Ascending aorta (tissue), 2 donors: Measurements from ENCODE around the gene RDH8. TPM values are rescaled to one million over a fixed set of nuclear protein-coding genes. Genes with fewer than 3 reads are reported as not detected.

ENCODE experiments used
- DNase-seq, 2 donors: peaks; one replicate each; pipeline ENCODE4 v3.0.0-alpha.2; 2019; ENCODE audit warnings: low spot score in 2 of 2
- H3K27ac ChIP-seq, 2 donors: fragments of 200-600 bp; sonication (generic); one replicate each; pipeline ENCODE4 v1.5.1; 2016 to 2017; ENCODE audit warnings: mild to moderate bottlenecking in 1 of 2
- H3K27me3 ChIP-seq: fragments of 200-600 bp; sonication (generic); one replicate; pipeline ENCODE4 v1.5.1; 2017
- H3K36me3 ChIP-seq, 2 donors: fragments of 200-600 bp; sonication (generic); one replicate each; pipeline ENCODE4 v1.5.1; 2016
- H3K4me1 ChIP-seq, 2 donors: fragments of 200-600 bp; sonication (generic); one replicate each; pipeline ENCODE4 v1.5.1; 2016 to 2017; ENCODE audit warnings: mild to moderate bottlenecking in 1 of 2
- H3K4me3 ChIP-seq, 2 donors: fragments of 200-600 bp; sonication (generic); one replicate each; pipeline ENCODE4 v1.5.1; 2016 to 2017; ENCODE audit warnings: mild to moderate bottlenecking in 1 of 2
- H3K9me3 ChIP-seq, 2 donors: fragments of 200-600 bp; sonication (generic); one replicate each; pipeline ENCODE4 v1.5.1; 2016
- intact Hi-C: fragments of 100-400 bp; cut with DNase I; formaldehyde crosslinking; loops from one replicate; pipeline ENCODE4 v1.15.1; 2023
- total RNA-seq: library from RNA; depleted of rRNA; stranded (reverse); fragments of >200 nt; gene quantifications from one replicate; pipeline ENCODE4 v1.1.0, GENCODE V29; 2016
- TF ChIP-seq, protein P1 (sequence below), 3 experiments: fragments of 200-600 bp in 2 of 3; fragments of 450-650 bp in 1 of 3; sonication (generic) in 2 of 3; IDR thresholded peaks; one replicate each; pipeline ENCODE4 v1.5.1; 2016 to 2019; ENCODE audit warnings: antibody characterized with exemption in 3 of 3, mild to moderate bottlenecking in 1 of 3, moderate library complexity in 1 of 3

Gene RDH8
- total RNA-seq, 1 donor from 2014 or later = not detected

DNA sequence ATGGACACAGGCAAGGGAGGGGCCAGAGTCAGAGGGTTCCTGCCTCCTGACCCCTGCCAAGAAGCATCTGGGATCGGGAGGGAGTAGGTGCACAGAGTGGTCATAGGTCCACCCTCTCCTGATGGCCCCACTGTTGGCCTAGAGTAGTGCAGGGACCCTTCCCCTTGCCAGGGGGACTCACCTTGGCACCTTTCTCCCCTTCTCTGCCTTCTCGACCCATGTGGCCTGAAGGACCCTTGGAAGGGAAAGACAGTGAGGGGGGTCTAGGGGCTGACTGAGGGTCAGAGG lies 43.7 kb upstream of the RDH8 start:
- no peaks in the 10 kb centered on the region for H3K27me3 ChIP-seq
- H3K27ac ChIP-seq = no peak overlapping the region
- no peaks in the 10 kb centered on the region for H3K4me1 ChIP-seq
- H3K36me3 ChIP-seq = no peaks in the 10 kb centered on the region
- no peaks in the 10 kb centered on the region for H3K9me3 ChIP-seq
- intact Hi-C loops = no loop called here
- no peak for DNase-seq
- H3K4me3 ChIP-seq = no peak overlapping the region
- TF ChIP-seq, protein P1, sequence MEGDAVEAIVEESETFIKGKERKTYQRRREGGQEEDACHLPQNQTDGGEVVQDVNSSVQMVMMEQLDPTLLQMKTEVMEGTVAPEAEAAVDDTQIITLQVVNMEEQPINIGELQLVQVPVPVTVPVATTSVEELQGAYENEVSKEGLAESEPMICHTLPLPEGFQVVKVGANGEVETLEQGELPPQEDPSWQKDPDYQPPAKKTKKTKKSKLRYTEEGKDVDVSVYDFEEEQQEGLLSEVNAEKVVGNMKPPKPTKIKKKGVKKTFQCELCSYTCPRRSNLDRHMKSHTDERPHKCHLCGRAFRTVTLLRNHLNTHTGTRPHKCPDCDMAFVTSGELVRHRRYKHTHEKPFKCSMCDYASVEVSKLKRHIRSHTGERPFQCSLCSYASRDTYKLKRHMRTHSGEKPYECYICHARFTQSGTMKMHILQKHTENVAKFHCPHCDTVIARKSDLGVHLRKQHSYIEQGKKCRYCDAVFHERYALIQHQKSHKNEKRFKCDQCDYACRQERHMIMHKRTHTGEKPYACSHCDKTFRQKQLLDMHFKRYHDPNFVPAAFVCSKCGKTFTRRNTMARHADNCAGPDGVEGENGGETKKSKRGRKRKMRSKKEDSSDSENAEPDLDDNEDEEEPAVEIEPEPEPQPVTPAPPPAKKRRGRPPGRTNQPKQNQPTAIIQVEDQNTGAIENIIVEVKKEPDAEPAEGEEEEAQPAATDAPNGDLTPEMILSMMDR (IDR thresholded peaks at IDR 0.05) = no peak

- Histone ChIP-seq H3K27me3 (no peaks in the 10 kb centered on the region), H3K4me3 (no peak overlapping the region), H3K9me3 (no peaks in the 10 kb centered on the region), H3K27ac (no peak overlapping the region), H3K4me1 (no peaks in the 10 kb centered on the region), H3K36me3 (no peaks in the 10 kb centered on the region)
- no peak for DNase-seq
- intact Hi-C loops = no loop called here
- TF ChIP-seq, protein P1 (IDR thresholded peaks at IDR 0.05) = no peak
Measured at GRCh38 chr19:9970481-9970880, 42.8 kb upstream of the RDH8 start.

GRCh38 chr19:9971166-9971897 lies 42.0 kb upstream of the RDH8 start:
- Histone ChIP-seq H3K36me3 (no peaks in the 10 kb centered on the region), H3K27me3 (no peaks in the 10 kb centered on the region), H3K9me3 (no peaks in the 10 kb centered on the region), H3K27ac (no peak overlapping the region), H3K4me1 (no peaks in the 10 kb centered on the region), H3K4me3 (no peak overlapping the region)
- DNase-seq = no peak
- intact Hi-C loops = no loop called here
- TF ChIP-seq, protein P1 (IDR thresholded peaks at IDR 0.05) = no peak

- DNase-seq = no peak
- intact Hi-C loops = no loop called here
- Histone ChIP-seq H3K27ac (no peak overlapping the region), H3K27me3 (no peaks in the 10 kb centered on the region), H3K36me3 (no peaks in the 10 kb centered on the region), H3K4me3 (no peak overlapping the region), H3K9me3 (no peaks in the 10 kb centered on the region), H3K4me1 (no peaks in the 10 kb centered on the region)
- TF ChIP-seq, protein P1 (IDR thresholded peaks at IDR 0.05) = no peak
Measured at GRCh38 chr19:9972103-9972502, 41.2 kb upstream of the RDH8 start.

DNA sequence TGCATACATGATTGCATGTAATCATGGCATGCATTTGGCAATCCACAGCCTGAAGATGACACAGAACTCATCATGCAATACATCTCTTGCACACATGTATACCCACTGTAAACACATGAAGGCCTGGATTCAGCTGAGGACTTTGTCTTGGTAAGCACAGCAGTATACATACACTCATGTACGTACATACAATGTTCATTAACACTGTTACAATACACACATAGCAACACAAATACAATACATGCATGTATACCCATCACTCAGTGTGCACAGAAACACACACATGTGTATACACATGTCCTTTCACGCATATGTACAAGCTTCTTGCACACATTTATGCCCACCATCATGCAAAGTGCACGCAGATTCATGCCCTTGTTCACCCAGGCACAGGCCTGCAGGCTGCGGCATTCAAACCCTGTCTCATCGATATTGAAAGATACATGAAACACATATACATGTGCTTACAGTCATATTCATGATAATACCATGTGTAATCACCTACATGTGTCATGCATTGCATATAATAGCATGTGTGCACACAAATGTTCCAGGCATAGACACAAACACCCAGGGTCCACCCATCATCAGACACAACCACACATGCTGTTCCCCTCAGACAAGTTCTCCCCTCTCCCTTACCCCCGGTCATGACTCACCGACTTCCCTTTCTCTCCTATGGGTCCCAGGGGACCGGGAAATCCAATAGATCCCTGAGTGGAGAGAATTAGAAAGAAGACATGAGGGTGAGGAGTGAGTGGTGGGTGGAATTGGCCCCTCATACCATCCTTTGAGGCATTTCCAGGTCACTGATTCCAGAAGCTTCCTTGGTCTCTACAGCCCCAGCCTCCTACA lies 31.6 kb upstream of the RDH8 start:
- Histone ChIP-seq H3K4me1 (peaks cover 4% of the 10 kb centered on the region in 2 donors), H3K9me3 (no peaks in the 10 kb centered on the region), H3K4me3 (no peak overlapping the region), H3K36me3 (no peaks in the 10 kb centered on the region), H3K27me3 (no peaks in the 10 kb centered on the region), H3K27ac (no peak overlapping the region)
- DNase-seq = no peak
- TF ChIP-seq, protein P1 (IDR thresholded peaks at IDR 0.05) = no peak
- intact Hi-C loops = no loop called here
